GM12878 (cell line): ENCODE measurements around the gene LTBP4. TPM values are rescaled to one million over a fixed set of nuclear protein-coding genes. Genes with fewer than 3 reads are reported as not detected.

Source experiments
- BCL11A ChIP-seq: IDR thresholded peaks from 2 replicates; pipeline ENCODE4 v1.6.1; 2011; ENCODE audit warnings: low read depth, low read length
- BMI1 ChIP-seq: fragments of 450-650 bp; IDR thresholded peaks from 2 replicates; pipeline ENCODE4 v1.6.1; 2016; ENCODE audit warnings: mild to moderate bottlenecking, moderate library complexity, borderline replicate concordance
- CHD2 ChIP-seq: IDR thresholded peaks from 2 replicates; pipeline ENCODE4 v1.6.1; 2011; ENCODE audit warnings: low read depth, low read length, improper control_type of control experiment, borderline replicate concordance
- EP300 ChIP-seq, 2 experiments: fragments of 150-350 bp in 1 of 2; IDR thresholded peaks; 2 replicates each; pipeline ENCODE4 v1.6.1; 2011 to 2012; ENCODE audit warnings: low read depth in 2 of 2, low read length in 2 of 2, borderline replicate concordance in 1 of 2, improper control_type of control experiment in 1 of 2, inconsistent platforms in 1 of 2; ENCODE audit not compliant: control insufficient read depth in 1 of 2
- FOS ChIP-seq: IDR thresholded peaks from 3 replicates; pipeline ENCODE4 v1.6.1; 2011; ENCODE audit warnings: borderline replicate concordance; ENCODE audit not compliant: insufficient read length; ENCODE audit errors: extremely low read depth
- IKZF2 ChIP-seq, 2 experiments: fragments of 450-650 bp; IDR thresholded peaks; 2 replicates each; pipeline ENCODE4 v1.6.1; 2017; ENCODE audit warnings: mild to moderate bottlenecking in 2 of 2, moderate library complexity in 2 of 2
- KLF5 ChIP-seq: fragments of 450-650 bp; IDR thresholded peaks from 2 replicates; pipeline ENCODE4 v1.6.1; 2014; ENCODE audit warnings: mild to moderate bottlenecking; ENCODE audit not compliant: partially characterized antibody
- LARP7 ChIP-seq: fragments of 450-650 bp; IDR thresholded peaks from 2 replicates; pipeline ENCODE4 v1.6.1; 2017; ENCODE audit warnings: mild to moderate bottlenecking
- NR2C1 ChIP-seq: fragments of 450-650 bp; IDR thresholded peaks from 2 replicates; pipeline ENCODE4 v1.6.1; 2017; ENCODE audit warnings: antibody characterized with exemption, mild to moderate bottlenecking, moderate library complexity
- RCOR1 ChIP-seq: conservative IDR thresholded peaks from 2 replicates; pipeline ENCODE4 v1.6.1; 2012; ENCODE audit warnings: low read depth, low read length, improper control_type of control experiment
- RFX5 ChIP-seq: IDR thresholded peaks from 2 replicates; pipeline ENCODE4 v1.6.1; 2011; ENCODE audit warnings: low read depth, low read length, improper control_type of control experiment
- SMC3 ChIP-seq: IDR thresholded peaks from 2 replicates; pipeline ENCODE4 v1.6.1; 2011; ENCODE audit warnings: low read length, improper control_type of control experiment, borderline replicate concordance
- SPI1 ChIP-seq: IDR thresholded peaks from 2 replicates; pipeline ENCODE4 v1.6.1; 2011; ENCODE audit warnings: low read depth, mild to moderate bottlenecking, low read length, moderate library complexity, borderline replicate concordance; ENCODE audit not compliant: insufficient read depth
- SREBF1 ChIP-seq: IDR thresholded peaks from 2 replicates; pipeline ENCODE4 v1.6.1; 2012; ENCODE audit warnings: mild to moderate bottlenecking, low read length
- TBL1XR1 ChIP-seq: IDR thresholded peaks from 2 replicates; pipeline ENCODE4 v1.6.1; 2012; ENCODE audit warnings: low read depth, low read length, improper control_type of control experiment
- TCF12 ChIP-seq: IDR thresholded peaks from 2 replicates; pipeline ENCODE4 v1.6.1; 2011; ENCODE audit warnings: low read depth, mild to moderate bottlenecking, low read length
- TCF3 ChIP-seq: IDR thresholded peaks from 2 replicates; pipeline ENCODE4 v1.6.1; 2012; ENCODE audit warnings: low read depth, mild to moderate bottlenecking, low read length, borderline replicate concordance; ENCODE audit not compliant: insufficient read depth
- YBX1 ChIP-seq: fragments of 450-650 bp; IDR thresholded peaks from 2 replicates; pipeline ENCODE4 v1.6.1; 2016; ENCODE audit warnings: antibody characterized with exemption
- polyA plus RNA-seq, 11 experiments: library from polyadenylated mRNA; depleted of rRNA in 4 of 11; unstranded in 6 of 11; stranded (reverse) in 5 of 11; fragments of >200 nt; fragmentation: Nextera tagmentation in 4 of 11; fragmentation: Illumina TruSeq in 1 of 11; extraction: Ambion mirVana in 4 of 11; extraction: Trizol in 1 of 11; gene quantifications; 1 replicate in 1 of 11; 2 replicates in 10 of 11; pipeline versions ENCODE4 v1.2.1 to v1.2.3, GENCODE V29; 2011 to 2016; ENCODE audit warnings: inconsistent platforms in 2 of 11, missing spikeins in 2 of 11, low read depth in 1 of 11
- total RNA-seq, 4 experiments: library from RNA; depleted of rRNA in 3 of 4; stranded (reverse); fragments of >200 nt in 3 of 4; fragmentation: Illumina TruSeq in 1 of 4; extraction: Trizol in 1 of 4; gene quantifications; 2 replicates each; pipeline versions ENCODE4 v1.2.1 to v1.2.3, GENCODE V29; 2013 to 2021
- TF ChIP-seq, protein P1 (sequence below): fragments of 450-650 bp; formaldehyde crosslinking; IDR thresholded peaks from 2 replicates; pipeline ENCODE4 v1.4.0; 2020; ENCODE audit warnings: mild to moderate bottlenecking, moderate library complexity
- TF ChIP-seq, protein P2 (sequence below): IDR thresholded peaks from 2 replicates; pipeline ENCODE4 v1.6.1; 2012; ENCODE audit warnings: improper control_type of control experiment, low read depth, low read length; ENCODE audit not compliant: insufficient replicate concordance

LTBP4 gene
- total and polyA plus RNA-seq, 10 of the 15 experiments (the other 5 are each of a cell fraction or from before 2014, with no cell fraction given) = 0.09 to 34.6 (median 8.5) TPM; not detected in 1

DNA sequence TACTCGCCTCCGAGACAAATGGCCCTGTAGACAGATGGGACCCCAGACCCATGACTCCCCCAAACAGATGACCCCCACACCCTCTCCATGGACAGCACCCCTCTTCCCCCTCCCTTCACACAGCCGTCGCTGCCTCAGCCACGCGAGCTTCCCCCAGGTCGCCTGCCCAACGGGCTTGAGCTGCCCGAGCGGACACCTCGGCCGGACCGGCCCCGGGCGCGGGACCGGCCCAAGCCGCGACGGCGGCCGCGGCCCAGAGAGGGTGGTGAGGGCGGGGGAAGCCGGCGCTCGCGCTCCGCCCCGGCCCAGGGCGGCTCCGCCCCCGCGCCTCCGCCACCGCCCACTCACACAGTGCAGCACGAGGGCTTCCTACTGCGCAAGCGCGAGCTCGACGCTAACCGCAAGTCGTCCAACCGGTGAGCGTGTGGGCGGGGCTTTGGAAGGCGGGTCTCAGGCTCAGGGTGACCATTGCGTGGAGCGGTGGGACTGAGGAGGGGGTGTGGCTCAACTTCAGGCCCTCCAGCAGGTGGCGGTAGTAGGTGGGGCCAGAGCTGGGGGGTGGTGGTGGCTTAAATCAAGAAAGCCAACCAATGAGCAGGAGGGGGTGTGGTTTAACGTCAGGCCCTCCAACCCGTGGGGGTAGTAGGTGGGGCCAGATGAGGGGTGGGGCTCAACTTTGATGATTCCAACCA, 30.7 kb upstream of the LTBP4 start (continued):
- no peak for TF ChIP-seq IKZF2 (IDR thresholded peaks at IDR 0.05)
- TF ChIP-seq NR2C1 = 0 out of 2 replicates have a peak, but pooled peaks have one; percentile 26
- peak; percentile 75 for TF ChIP-seq LARP7
- no peak for TF ChIP-seq FOS
- TF ChIP-seq SPI1 = no peak
- TF ChIP-seq, protein P1, sequence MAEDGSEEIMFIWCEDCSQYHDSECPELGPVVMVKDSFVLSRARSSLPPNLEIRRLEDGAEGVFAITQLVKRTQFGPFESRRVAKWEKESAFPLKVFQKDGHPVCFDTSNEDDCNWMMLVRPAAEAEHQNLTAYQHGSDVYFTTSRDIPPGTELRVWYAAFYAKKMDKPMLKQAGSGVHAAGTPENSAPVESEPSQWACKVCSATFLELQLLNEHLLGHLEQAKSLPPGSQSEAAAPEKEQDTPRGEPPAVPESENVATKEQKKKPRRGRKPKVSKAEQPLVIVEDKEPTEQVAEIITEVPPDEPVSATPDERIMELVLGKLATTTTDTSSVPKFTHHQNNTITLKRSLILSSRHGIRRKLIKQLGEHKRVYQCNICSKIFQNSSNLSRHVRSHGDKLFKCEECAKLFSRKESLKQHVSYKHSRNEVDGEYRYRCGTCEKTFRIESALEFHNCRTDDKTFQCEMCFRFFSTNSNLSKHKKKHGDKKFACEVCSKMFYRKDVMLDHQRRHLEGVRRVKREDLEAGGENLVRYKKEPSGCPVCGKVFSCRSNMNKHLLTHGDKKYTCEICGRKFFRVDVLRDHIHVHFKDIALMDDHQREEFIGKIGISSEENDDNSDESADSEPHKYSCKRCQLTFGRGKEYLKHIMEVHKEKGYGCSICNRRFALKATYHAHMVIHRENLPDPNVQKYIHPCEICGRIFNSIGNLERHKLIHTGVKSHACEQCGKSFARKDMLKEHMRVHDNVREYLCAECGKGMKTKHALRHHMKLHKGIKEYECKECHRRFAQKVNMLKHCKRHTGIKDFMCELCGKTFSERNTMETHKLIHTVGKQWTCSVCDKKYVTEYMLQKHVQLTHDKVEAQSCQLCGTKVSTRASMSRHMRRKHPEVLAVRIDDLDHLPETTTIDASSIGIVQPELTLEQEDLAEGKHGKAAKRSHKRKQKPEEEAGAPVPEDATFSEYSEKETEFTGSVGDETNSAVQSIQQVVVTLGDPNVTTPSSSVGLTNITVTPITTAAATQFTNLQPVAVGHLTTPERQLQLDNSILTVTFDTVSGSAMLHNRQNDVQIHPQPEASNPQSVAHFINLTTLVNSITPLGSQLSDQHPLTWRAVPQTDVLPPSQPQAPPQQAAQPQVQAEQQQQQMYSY (CRISPR knock-in tag) = no peak
- TF ChIP-seq RFX5 = 0 out of 2 replicates have a peak, but pooled peaks have one; percentile 18
- no peak for TF ChIP-seq YBX1
- no peak for TF ChIP-seq SMC3
- no peak for TF ChIP-seq TCF12
- no peak for TF ChIP-seq RCOR1
- TF ChIP-seq BCL11A = no peak
- TF ChIP-seq KLF5 = peak; percentile 43
- TF ChIP-seq, protein P2, sequence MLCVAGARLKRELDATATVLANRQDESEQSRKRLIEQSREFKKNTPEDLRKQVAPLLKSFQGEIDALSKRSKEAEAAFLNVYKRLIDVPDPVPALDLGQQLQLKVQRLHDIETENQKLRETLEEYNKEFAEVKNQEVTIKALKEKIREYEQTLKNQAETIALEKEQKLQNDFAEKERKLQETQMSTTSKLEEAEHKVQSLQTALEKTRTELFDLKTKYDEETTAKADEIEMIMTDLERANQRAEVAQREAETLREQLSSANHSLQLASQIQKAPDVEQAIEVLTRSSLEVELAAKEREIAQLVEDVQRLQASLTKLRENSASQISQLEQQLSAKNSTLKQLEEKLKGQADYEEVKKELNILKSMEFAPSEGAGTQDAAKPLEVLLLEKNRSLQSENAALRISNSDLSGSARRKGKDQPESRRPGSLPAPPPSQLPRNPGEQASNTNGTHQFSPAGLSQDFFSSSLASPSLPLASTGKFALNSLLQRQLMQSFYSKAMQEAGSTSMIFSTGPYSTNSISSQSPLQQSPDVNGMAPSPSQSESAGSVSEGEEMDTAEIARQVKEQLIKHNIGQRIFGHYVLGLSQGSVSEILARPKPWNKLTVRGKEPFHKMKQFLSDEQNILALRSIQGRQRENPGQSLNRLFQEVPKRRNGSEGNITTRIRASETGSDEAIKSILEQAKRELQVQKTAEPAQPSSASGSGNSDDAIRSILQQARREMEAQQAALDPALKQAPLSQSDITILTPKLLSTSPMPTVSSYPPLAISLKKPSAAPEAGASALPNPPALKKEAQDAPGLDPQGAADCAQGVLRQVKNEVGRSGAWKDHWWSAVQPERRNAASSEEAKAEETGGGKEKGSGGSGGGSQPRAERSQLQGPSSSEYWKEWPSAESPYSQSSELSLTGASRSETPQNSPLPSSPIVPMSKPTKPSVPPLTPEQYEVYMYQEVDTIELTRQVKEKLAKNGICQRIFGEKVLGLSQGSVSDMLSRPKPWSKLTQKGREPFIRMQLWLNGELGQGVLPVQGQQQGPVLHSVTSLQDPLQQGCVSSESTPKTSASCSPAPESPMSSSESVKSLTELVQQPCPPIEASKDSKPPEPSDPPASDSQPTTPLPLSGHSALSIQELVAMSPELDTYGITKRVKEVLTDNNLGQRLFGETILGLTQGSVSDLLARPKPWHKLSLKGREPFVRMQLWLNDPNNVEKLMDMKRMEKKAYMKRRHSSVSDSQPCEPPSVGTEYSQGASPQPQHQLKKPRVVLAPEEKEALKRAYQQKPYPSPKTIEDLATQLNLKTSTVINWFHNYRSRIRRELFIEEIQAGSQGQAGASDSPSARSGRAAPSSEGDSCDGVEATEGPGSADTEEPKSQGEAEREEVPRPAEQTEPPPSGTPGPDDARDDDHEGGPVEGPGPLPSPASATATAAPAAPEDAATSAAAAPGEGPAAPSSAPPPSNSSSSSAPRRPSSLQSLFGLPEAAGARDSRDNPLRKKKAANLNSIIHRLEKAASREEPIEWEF = no peak
- TF ChIP-seq CHD2 = no peak
- TF ChIP-seq EP300 (IDR thresholded peaks at IDR 0.05; ENCODE audit: borderline replicate concordance in 1 of 2, control insufficient read depth in 1 of 2, low read depth in 2 of 2, low read length in 2 of 2) = no peak
- TF ChIP-seq SREBF1 = no peak
- TF ChIP-seq TCF3 = no peak
- no peak for TF ChIP-seq BMI1
- no peak for TF ChIP-seq TBL1XR1
